Measurements from ENCODE around the gene GABPB2.

DNA sequence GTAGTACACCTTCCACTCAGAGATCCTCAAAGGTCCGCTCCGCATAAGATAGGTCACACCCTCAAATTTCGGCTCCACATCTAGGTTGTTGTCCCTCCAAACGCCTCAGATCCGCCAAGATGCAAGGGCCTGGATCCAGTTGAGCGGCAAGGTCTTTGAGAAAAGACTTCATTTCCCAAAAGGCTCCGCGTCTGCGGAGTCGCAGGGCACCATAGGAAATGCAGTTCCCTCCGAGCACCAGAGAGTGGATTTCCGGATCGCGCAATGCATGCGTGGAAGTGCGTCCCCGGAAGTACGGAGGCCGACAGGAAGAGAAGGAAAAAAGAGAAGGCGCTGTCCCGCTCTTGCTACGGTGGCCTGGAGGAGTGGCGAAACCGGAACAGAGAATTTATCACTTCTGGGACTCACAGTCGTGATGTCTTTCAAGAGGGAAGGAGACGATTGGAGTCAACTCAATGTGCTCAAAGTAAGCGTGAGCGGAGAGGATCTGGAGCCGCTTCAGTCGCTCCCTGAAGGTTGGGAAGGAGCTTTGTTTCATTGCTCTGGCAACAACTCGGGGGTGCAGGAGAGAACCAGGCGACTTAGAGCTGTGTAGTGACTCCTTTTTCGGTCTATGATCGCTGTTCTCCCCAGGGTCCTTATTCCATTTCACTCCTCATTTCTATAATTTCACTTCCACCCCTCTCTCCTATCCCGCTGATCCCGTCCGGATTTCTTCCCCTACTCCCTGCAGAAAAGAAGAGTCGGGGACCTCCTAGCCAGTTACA, 95.4 kb downstream of the GABPB2 start, which contains the start of the genes LYSMD1 and SCNM1:
- TF ChIP-seq, protein P1, sequence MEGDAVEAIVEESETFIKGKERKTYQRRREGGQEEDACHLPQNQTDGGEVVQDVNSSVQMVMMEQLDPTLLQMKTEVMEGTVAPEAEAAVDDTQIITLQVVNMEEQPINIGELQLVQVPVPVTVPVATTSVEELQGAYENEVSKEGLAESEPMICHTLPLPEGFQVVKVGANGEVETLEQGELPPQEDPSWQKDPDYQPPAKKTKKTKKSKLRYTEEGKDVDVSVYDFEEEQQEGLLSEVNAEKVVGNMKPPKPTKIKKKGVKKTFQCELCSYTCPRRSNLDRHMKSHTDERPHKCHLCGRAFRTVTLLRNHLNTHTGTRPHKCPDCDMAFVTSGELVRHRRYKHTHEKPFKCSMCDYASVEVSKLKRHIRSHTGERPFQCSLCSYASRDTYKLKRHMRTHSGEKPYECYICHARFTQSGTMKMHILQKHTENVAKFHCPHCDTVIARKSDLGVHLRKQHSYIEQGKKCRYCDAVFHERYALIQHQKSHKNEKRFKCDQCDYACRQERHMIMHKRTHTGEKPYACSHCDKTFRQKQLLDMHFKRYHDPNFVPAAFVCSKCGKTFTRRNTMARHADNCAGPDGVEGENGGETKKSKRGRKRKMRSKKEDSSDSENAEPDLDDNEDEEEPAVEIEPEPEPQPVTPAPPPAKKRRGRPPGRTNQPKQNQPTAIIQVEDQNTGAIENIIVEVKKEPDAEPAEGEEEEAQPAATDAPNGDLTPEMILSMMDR (conservative IDR thresholded peaks at IDR 0.05 in 1 of 2, IDR thresholded peaks at IDR 0.05 in 1 of 2; ENCODE audit: low read depth in 1 of 2, low read length in 2 of 2) = no peak
- TF ChIP-seq EZH2 (IDR thresholded peaks at IDR 0.05; ENCODE audit: low read length, missing control alignments) = no peak

Measured in fibroblast of lung (primary cell).